DMS79 (cell line): Measurements from ENCODE around the gene UTP11.

Experiments used
- DNase-seq: peaks from one replicate; lab custom pipeline; 2025; lab: John Stamatoyannopoulos, UW

The UTP11 gene

GRCh38 chr1:38003261-38004250 lies 9.0 kb upstream of the UTP11 start:
- DNase-seq = no peak

GRCh38 chr1:38004284-38005108 lies 8.0 kb upstream of the UTP11 start:
- DNase-seq = no peak

GRCh38 chr1:38005195-38006007 lies 7.1 kb upstream of the UTP11 start, which contains the start of gene FHL3:
TSS of gene FHL3 (minus strand) at chr1:38005514. CDS start at chr1:37999412, 6,102 bp downstream.
- no peak for DNase-seq

GRCh38 chr1:38006008-38006828 lies 6.3 kb upstream of the UTP11 start:
- DNase-seq = no peak

GRCh38 chr1:38009088-38009840 lies 3.3 kb upstream of the UTP11 start:
- no peak for DNase-seq

- no peak for DNase-seq
Measured at GRCh38 chr1:38009841-38010180, 2.7 kb upstream of the UTP11 start.

- DNase-seq = no peak
Measured at GRCh38 chr1:38013227-38013622, 691 bp downstream of the UTP11 start.

- no peak for DNase-seq
Measured at GRCh38 chr1:38014171-38014570, 1.6 kb downstream of the UTP11 start.

GRCh38 chr1:38014724-38015424 lies 2.3 kb downstream of the UTP11 start:
- no peak for DNase-seq

- DNase-seq = no peak
Measured at GRCh38 chr1:38015978-38016725, 3.6 kb downstream of the UTP11 start.

GRCh38 chr1:38018864-38019343 lies 6.4 kb downstream of the UTP11 start:
- no peak for DNase-seq

- no peak for DNase-seq
Measured at GRCh38 chr1:38020396-38020795, 7.9 kb downstream of the UTP11 start.

GRCh38 chr1:38021969-38022368 lies 9.4 kb downstream of the UTP11 start:
- no peak for DNase-seq

- no peak for DNase-seq
Measured at GRCh38 chr1:38022810-38023209, 10.3 kb downstream of the UTP11 start.

GRCh38 chr1:38025233-38025632 lies 12.7 kb downstream of the UTP11 start:
- no peak for DNase-seq

- DNase-seq = no peak
Measured at GRCh38 chr1:38025664-38026063, 13.1 kb downstream of the UTP11 start.

- peak; percentile 78 for DNase-seq
Measured at GRCh38 chr1:38026592-38027200, 14.2 kb downstream of the UTP11 start.
